Endothelial cell of umbilical vein (primary cell): ENCODE data around the gene PIP4K2B. TPM values are rescaled to one million over a fixed set of nuclear protein-coding genes. Genes with fewer than 3 reads are reported as not detected.

Experiments
- Bru-seq: library from RNA; stranded (reverse); fragments of 400-500 nt; gene quantifications from one replicate; lab custom pipeline; 2021; lab: Mats Ljungman, UMichigan
- BruChase-seq, 2 experiments: library from RNA; stranded (reverse); fragments of 400-500 nt; gene quantifications; one replicate each; lab custom pipeline; 2021; lab: Mats Ljungman, UMichigan
- BruUV-seq: library from RNA; stranded (reverse); fragments of 400-500 nt; replicated peaks from 2 replicates; lab custom pipeline; 2021; lab: Mats Ljungman, UMichigan
- CTCF ChIA-PET: fragments of 300-600, 350-600 bp; sonication (Branson Sonifier 250); formaldehyde crosslinking; loops from one replicate; lab custom pipeline; 2021; ENCODE audit warnings: antibody characterized with exemption, inconsistent platforms; lab: Charles Lee
- POLR2A ChIA-PET: fragments of 300-600, 350-600 bp; sonication (Branson Sonifier 250); formaldehyde crosslinking; loops from one replicate; lab custom pipeline; 2021; ENCODE audit warnings: antibody characterized with exemption, inconsistent platforms; lab: Charles Lee
- DNase-seq: peaks from one replicate; pipeline ENCODE4 v3.0.0-alpha.2; 2011; ENCODE audit warnings: low read depth, low spot score
- FAIRE-seq: peaks from 2 replicates; lab custom pipeline; 2011; peaks lifted over from hg19 to GRCh38; lab: Jason Lieb, UNC
- H2AFZ ChIP-seq: 2 replicates; pipeline ENCODE4 v1.6.0; 2012; ENCODE audit warnings: low read depth, low read length, control low read depth, inconsistent platforms
- H3K27ac ChIP-seq: 2 replicates; pipeline ENCODE4 v1.5.1; 2011; ENCODE audit warnings: low read depth, mild to moderate bottlenecking, control low read depth, low read length, moderate library complexity; ENCODE audit not compliant: insufficient read depth
- H3K27me3 ChIP-seq, 2 experiments: 2 replicates each; pipeline versions ENCODE4 v1.6.0 to v1.6.1; 2011; ENCODE audit warnings: low read length in 2 of 2, mixed read lengths in 1 of 2; ENCODE audit not compliant: control insufficient read depth in 2 of 2, insufficient read depth in 2 of 2
- H3K36me3 ChIP-seq, 2 experiments: 2 replicates in 1 of 2; 3 replicates in 1 of 2; pipeline ENCODE4 v1.5.1; 2011; ENCODE audit warnings: low read length in 2 of 2, mild to moderate bottlenecking in 1 of 2, moderate library complexity in 1 of 2; ENCODE audit not compliant: control insufficient read depth in 2 of 2, insufficient read depth in 2 of 2; ENCODE audit errors: extremely low read depth in 1 of 2
- H3K4me1 ChIP-seq: 3 replicates; pipeline ENCODE4 v1.5.1; 2011; ENCODE audit warnings: mild to moderate bottlenecking, low read length; ENCODE audit not compliant: control insufficient read depth, insufficient read depth; ENCODE audit errors: extremely low read depth
- H3K4me2 ChIP-seq: 2 replicates; pipeline ENCODE4 v1.6.1; 2011; ENCODE audit warnings: low read length, control low read depth, mixed read lengths; ENCODE audit not compliant: insufficient read depth
- H3K4me3 ChIP-seq, 3 experiments: fragments of 200-600 bp in 1 of 3; sonication (generic), shearing (Covaris generic) in 1 of 3; replicated peaks in 1 of 3; 2 replicates each; pipeline ENCODE4 v1.5.1; 2011 to 2016; ENCODE audit warnings: control low read depth in 3 of 3, low read length in 3 of 3, mild to moderate bottlenecking in 2 of 3, inconsistent platforms in 1 of 3, low read depth in 1 of 3, moderate library complexity in 1 of 3; ENCODE audit not compliant: insufficient read depth in 1 of 3
- H3K79me2 ChIP-seq: 2 replicates; pipeline ENCODE4 v1.6.0; 2012; ENCODE audit warnings: low read length, inconsistent platforms; ENCODE audit not compliant: control insufficient read depth, insufficient read depth
- H3K9ac ChIP-seq: replicated peaks from 2 replicates; pipeline ENCODE3; 2011; ENCODE audit warnings: low read length, control low read depth; ENCODE audit not compliant: insufficient read depth; ENCODE audit errors: extremely low read depth
- H3K9me1 ChIP-seq: replicated peaks from 3 replicates; pipeline ENCODE4 v1.6.0; 2011; ENCODE audit warnings: mild to moderate bottlenecking, low read length; ENCODE audit not compliant: control insufficient read depth, insufficient read depth; ENCODE audit errors: extremely low read depth
- H3K9me3 ChIP-seq: replicated peaks from 2 replicates; pipeline ENCODE4 v1.5.1; 2012; ENCODE audit warnings: low read length, inconsistent platforms; ENCODE audit not compliant: control insufficient read depth, insufficient read depth
- H4K20me1 ChIP-seq: replicated peaks from 2 replicates; pipeline ENCODE3; 2011; ENCODE audit warnings: mild to moderate bottlenecking, low read length; ENCODE audit not compliant: control insufficient read depth, insufficient read depth; ENCODE audit errors: extremely low read depth
- CTCF ChIP-seq, 2 donors: IDR thresholded peaks; 1 replicate in 1 of 2; 2 replicates in 1 of 2; pipeline ENCODE4 v1.5.1; 2011; ENCODE audit warnings: low read length in 2 of 2, mild to moderate bottlenecking in 2 of 2, moderate library complexity in 2 of 2, control low read depth in 1 of 2, inconsistent platforms in 1 of 2, low read depth in 1 of 2; ENCODE audit not compliant: insufficient read depth in 1 of 2; ENCODE audit errors: extremely low read depth in 1 of 2
- EZH2 ChIP-seq: IDR thresholded peaks from 2 replicates; pipeline ENCODE4 v1.6.1; 2012; ENCODE audit warnings: borderline replicate concordance, low read depth, mild to moderate bottlenecking, moderate library complexity, low read length, inconsistent platforms; ENCODE audit not compliant: severe bottlenecking
- FOS ChIP-seq: IDR thresholded peaks from 2 replicates; pipeline ENCODE4 v1.6.1; 2011; ENCODE audit warnings: mild to moderate bottlenecking, low read length, moderate library complexity, borderline replicate concordance; ENCODE audit not compliant: insufficient read depth
- GATA2 ChIP-seq: IDR thresholded peaks from 2 replicates; pipeline ENCODE4 v1.7.0; 2011; ENCODE audit warnings: low read depth, mild to moderate bottlenecking, moderate library complexity, mixed read lengths, low read length; ENCODE audit not compliant: insufficient read length, insufficient read depth
- JUN ChIP-seq: IDR thresholded peaks from 2 replicates; pipeline ENCODE4 v1.6.1; 2011; ENCODE audit warnings: borderline replicate concordance, low read depth; ENCODE audit not compliant: insufficient read length, insufficient read depth
- MAX ChIP-seq: IDR thresholded peaks from 2 replicates; pipeline ENCODE4 v1.6.1; 2011; ENCODE audit not compliant: insufficient read depth, insufficient read length
- MYC ChIP-seq: IDR thresholded peaks from one replicate; pipeline ENCODE4 v1.6.1; 2011; ENCODE audit warnings: mild to moderate bottlenecking, low read depth, low read length
- POLR2A ChIP-seq: IDR thresholded peaks from 2 replicates; pipeline ENCODE4 v1.6.1; 2012; ENCODE audit warnings: low read depth, mild to moderate bottlenecking, control low read depth, low read length
- POLR2AphosphoS5 ChIP-seq: IDR thresholded peaks from 2 replicates; pipeline ENCODE4 v1.6.1; 2012; ENCODE audit warnings: low read depth, mild to moderate bottlenecking, control low read depth, low read length, moderate library complexity; ENCODE audit not compliant: insufficient read depth
- dilution Hi-C: fragments of 300-500 bp; cut with MboI; formaldehyde crosslinking; loops from one replicate; pipeline ENCODE4 v1.15.0; 2019; ENCODE audit warnings: low sequenced_read_pairs; ENCODE audit not compliant: extremely low pct_ligation_motif_present
- intact Hi-C: fragments of 100-400 bp; cut with micrococcal nuclease; formaldehyde crosslinking; loops from one replicate; pipeline ENCODE4 v1.10.0; 2022
- long read RNA-seq: library from polyadenylated mRNA; stranded (forward); transcript quantifications from one replicate; pipeline ENCODE4 v2.0.0, GENCODE V29; 2021
- polyA minus RNA-seq, 3 experiments: library from RNA; depleted of rRNA, polyadenylated mRNA; stranded (reverse); fragments of >200 nt; gene quantifications; 1 replicate in 1 of 3; 2 replicates in 2 of 3; pipeline ENCODE4 v1.2.3, GENCODE V29; 2011
- polyA plus RNA-seq, 4 experiments: library from polyadenylated mRNA; depleted of rRNA in 3 of 4; stranded (reverse) in 3 of 4; unstranded in 1 of 4; fragments of >200 nt; gene quantifications; 2 replicates each; pipeline versions ENCODE4 v1.2.1 to v1.2.3, GENCODE V29; 2011 to 2012; ENCODE audit warnings: missing spikeins in 1 of 4
- total RNA-seq: library from RNA; stranded (reverse); gene quantifications from 2 replicates; pipeline ENCODE4 v1.2.3, GENCODE V29; 2021

PIP4K2B gene
- total RNA-seq (48.1 and 48.8 TPM in 2 replicates), polyA plus RNA-seq (22.4 and 23.1 TPM in 2 replicates), polyA minus RNA-seq (68.7 and 71.3 TPM in 2 replicates), Bru-seq, nascent RNA (percentile 69 among the genes with signal in this experiment), BruChase-seq, experiment 1, labeled RNA remaining after a 6-hour chase (percentile 92 among the genes with signal in this experiment), BruChase-seq, experiment 2, labeled RNA remaining after a 2-hour chase (percentile 84 among the genes with signal in this experiment)
- polyA plus RNA-seq (2011; cell fraction: cytosol; rRNA removed): 26.9 and 32.2 TPM in 2 replicates
- polyA plus RNA-seq (2011; cell fraction: nucleus; rRNA removed): 60.7 and 65.1 TPM in 2 replicates
- polyA plus RNA-seq (2012): 30.9 and 31.5 TPM in 2 replicates
- 19.7 TPM for polyA minus RNA-seq (2011; cell fraction: cytosol; rRNA and poly(A)+ RNA removed)
- 13.5 and 16.2 TPM in 2 replicates for polyA minus RNA-seq (2011; cell fraction: nucleus; rRNA and poly(A)+ RNA removed)
- long read RNA-seq, full-length matches to known transcripts: 5 of 35 reads
- long read RNA-seq, partial matches to known transcripts: 1 of 35 reads
- long read RNA-seq, other reads (novel, unspliced or antisense): 29 of 35 reads

- Histone ChIP-seq H4K20me1 (no peaks in the 10 kb centered on the region), H3K27ac (peak within 1 kb of the TSS; percentile 94), H3K27me3 (no peaks in the 10 kb centered on the region), H3K79me2 (peaks cover 40% of the 10 kb centered on the region), H3K9me1 (no peaks in the 10 kb centered on the region), H3K4me1 (peaks cover 17% of the 10 kb centered on the region), H3K4me3 (peak within 1 kb of the TSS; percentile 51 to 94 (median 70)), H3K9me3 (no peaks in the 10 kb centered on the region), H3K36me3 (peaks cover 11 to 12% of the 10 kb centered on the region in 2 experiments), H3K4me2 (peak within 1 kb of the TSS; percentile 92), H3K9ac (peak within 1 kb of the TSS; percentile 98), H2AFZ (peak within 1 kb of the TSS; percentile 59)
- TF ChIP-seq GATA2: no peak
- TF ChIP-seq POLR2AphosphoS5: peak; percentile 51
- no peak for TF ChIP-seq EZH2
- peak; percentile 50 for TF ChIP-seq POLR2A
- no peak for TF ChIP-seq JUN
- TF ChIP-seq MYC: no peak
- TF ChIP-seq CTCF (IDR thresholded peaks at IDR 0.05; ENCODE audit: extremely low read depth in 1 of 2, insufficient read depth in 1 of 2, low read depth in 1 of 2, low read length in 2 of 2): no peak
- no peak for TF ChIP-seq MAX
- no peak for TF ChIP-seq FOS
- ChIA-PET POLR2A (no interaction called here), CTCF (interaction anchor here (1.0 kb wide), 1 partner anchor 353 kb away, joined by 3 read pairs; no protein-coding TSS in a partner anchor)
- DNase-seq (peak; percentile 96), FAIRE-seq (no peak)
- intact Hi-C loops (loop anchor here (1.0 to 5.0 kb wide), 4 partner anchors 9 to 69 kb away; partner anchors contain the start of gene RPL23), dilution Hi-C loops (no loop called here)
- TSS peak; percentile 79 for BruUV-seq
Observed at GRCh38 chr17:38799501-38800236, at the start of gene PIP4K2B. Gene PIP4K2B (minus strand): TSS chr17:38799556. CDS start chr17:38799424, 132 bp downstream.
